Type B pancreatic cell (in vitro differentiated cells): ENCODE results near the gene KIAA1671. TPM values are rescaled to one million over a fixed set of nuclear protein-coding genes. Genes with fewer than 3 reads are reported as not detected.
A peak's percentile ranks its signal among the peaks of the same experiment; 100 is the strongest.

Experiments
- DNase-seq: peaks from one replicate; pipeline ENCODE4 v3.0.0; 2021; ENCODE audit warnings: mixed read lengths; ENCODE audit not compliant: unreplicated experiment; ENCODE audit errors: extremely low spot score
- H3K27ac Mint-ChIP-seq: 2 replicates; pipeline ENCODE4 v1.8.0; 2021; ENCODE audit warnings: mild to moderate bottlenecking, mixed read lengths
- H3K27me3 Mint-ChIP-seq: 2 replicates; pipeline ENCODE4 v1.8.0; 2021; ENCODE audit warnings: mixed read lengths
- H3K36me3 Mint-ChIP-seq: 2 replicates; pipeline ENCODE4 v1.8.0; 2021; ENCODE audit warnings: mixed read lengths
- H3K4me1 Mint-ChIP-seq: one replicate; pipeline ENCODE4 v1.8.0; 2021; ENCODE audit warnings: mixed read lengths; ENCODE audit not compliant: unreplicated experiment
- H3K4me3 Mint-ChIP-seq: 2 replicates; pipeline ENCODE4 v1.8.0; 2021; ENCODE audit warnings: mild to moderate bottlenecking, mixed read lengths
- H3K9me3 Mint-ChIP-seq: 2 replicates; pipeline ENCODE4 v1.8.0; 2021; ENCODE audit warnings: mixed read lengths
- CTCF ChIP-seq: fragments of 200-600 bp; sonication (generic); conservative IDR thresholded peaks from 2 replicates; pipeline ENCODE4 v1.5.0; 2021; ENCODE audit warnings: antibody characterized with exemption, mild to moderate bottlenecking
- total RNA-seq: library from RNA; stranded (reverse); gene quantifications from 2 replicates; pipeline ENCODE4 v1.2.1, GENCODE V29; 2021; ENCODE audit warnings: low replicate concordance

Gene KIAA1671
- total RNA-seq, 1 donor from 2014 or later = 22.9 TPM

- no peak for DNase-seq
- no peak overlapping the region for H3K4me3 Mint-ChIP-seq
- no peaks in the 10 kb centered on the region for H3K36me3 Mint-ChIP-seq
- TF ChIP-seq CTCF = no peak
- no peaks in the 10 kb centered on the region for H3K9me3 Mint-ChIP-seq
- H3K27ac Mint-ChIP-seq = no peak overlapping the region
- peaks cover 7% of the 10 kb centered on the region for H3K4me1 Mint-ChIP-seq
- H3K27me3 Mint-ChIP-seq = no peaks in the 10 kb centered on the region
These were observed 10.3 kb downstream of the KIAA1671 start for GRCh38 chr22:24962835-24963234.

- H3K36me3 Mint-ChIP-seq = no peaks in the 10 kb centered on the region
- no peak overlapping the region for H3K27ac Mint-ChIP-seq
- peaks cover 11% of the 10 kb centered on the region for H3K4me1 Mint-ChIP-seq
- H3K4me3 Mint-ChIP-seq = no peak overlapping the region
- no peak for TF ChIP-seq CTCF
- DNase-seq = no peak
- no peaks in the 10 kb centered on the region for H3K27me3 Mint-ChIP-seq
- H3K9me3 Mint-ChIP-seq = no peaks in the 10 kb centered on the region
These were observed 11.9 kb downstream of the KIAA1671 start for GRCh38 chr22:24964441-24964840.

- no peak overlapping the region for H3K4me3 Mint-ChIP-seq
- no peaks in the 10 kb centered on the region for H3K9me3 Mint-ChIP-seq
- H3K4me1 Mint-ChIP-seq = peaks cover 18% of the 10 kb centered on the region
- no peaks in the 10 kb centered on the region for H3K36me3 Mint-ChIP-seq
- no peak for TF ChIP-seq CTCF
- H3K27ac Mint-ChIP-seq = peak overlapping the region; percentile 48
- H3K27me3 Mint-ChIP-seq = no peaks in the 10 kb centered on the region
- no peak for DNase-seq
These were observed 13.5 kb downstream of the KIAA1671 start for GRCh38 chr22:24965822-24966626.

GRCh38 chr22:24968066-24968561 is 15.6 kb downstream of the KIAA1671 start:
- no peak for DNase-seq
- TF ChIP-seq CTCF = no peak
- no peaks in the 10 kb centered on the region for H3K9me3 Mint-ChIP-seq
- no peak overlapping the region for H3K27ac Mint-ChIP-seq
- H3K36me3 Mint-ChIP-seq = no peaks in the 10 kb centered on the region
- no peaks in the 10 kb centered on the region for H3K27me3 Mint-ChIP-seq
- peaks cover 22% of the 10 kb centered on the region for H3K4me1 Mint-ChIP-seq
- no peak overlapping the region for H3K4me3 Mint-ChIP-seq

- no peak overlapping the region for H3K4me3 Mint-ChIP-seq
- no peaks in the 10 kb centered on the region for H3K27me3 Mint-ChIP-seq
- no peak overlapping the region for H3K27ac Mint-ChIP-seq
- H3K4me1 Mint-ChIP-seq = peaks cover 22% of the 10 kb centered on the region
- H3K36me3 Mint-ChIP-seq = no peaks in the 10 kb centered on the region
- no peak for TF ChIP-seq CTCF
- no peak for DNase-seq
- H3K9me3 Mint-ChIP-seq = no peaks in the 10 kb centered on the region
These were observed 17.2 kb downstream of the KIAA1671 start for GRCh38 chr22:24969560-24970301.
